Stimulated activated CD8-positive, alpha-beta memory T cell treated with anti-CD3 and anti-CD28 coated beads, Interleukin-12 subunit alpha, Interleukin-12 subunit beta, amount 100 ng/mL, for 4 hours (primary cell): ENCODE measurements around the gene HRH3.

Experiments used
- DNase-seq: peaks from one replicate; pipeline ENCODE4 v3.0.0-alpha.2; 2020; ENCODE audit warnings: low read depth

Gene HRH3

DNA sequence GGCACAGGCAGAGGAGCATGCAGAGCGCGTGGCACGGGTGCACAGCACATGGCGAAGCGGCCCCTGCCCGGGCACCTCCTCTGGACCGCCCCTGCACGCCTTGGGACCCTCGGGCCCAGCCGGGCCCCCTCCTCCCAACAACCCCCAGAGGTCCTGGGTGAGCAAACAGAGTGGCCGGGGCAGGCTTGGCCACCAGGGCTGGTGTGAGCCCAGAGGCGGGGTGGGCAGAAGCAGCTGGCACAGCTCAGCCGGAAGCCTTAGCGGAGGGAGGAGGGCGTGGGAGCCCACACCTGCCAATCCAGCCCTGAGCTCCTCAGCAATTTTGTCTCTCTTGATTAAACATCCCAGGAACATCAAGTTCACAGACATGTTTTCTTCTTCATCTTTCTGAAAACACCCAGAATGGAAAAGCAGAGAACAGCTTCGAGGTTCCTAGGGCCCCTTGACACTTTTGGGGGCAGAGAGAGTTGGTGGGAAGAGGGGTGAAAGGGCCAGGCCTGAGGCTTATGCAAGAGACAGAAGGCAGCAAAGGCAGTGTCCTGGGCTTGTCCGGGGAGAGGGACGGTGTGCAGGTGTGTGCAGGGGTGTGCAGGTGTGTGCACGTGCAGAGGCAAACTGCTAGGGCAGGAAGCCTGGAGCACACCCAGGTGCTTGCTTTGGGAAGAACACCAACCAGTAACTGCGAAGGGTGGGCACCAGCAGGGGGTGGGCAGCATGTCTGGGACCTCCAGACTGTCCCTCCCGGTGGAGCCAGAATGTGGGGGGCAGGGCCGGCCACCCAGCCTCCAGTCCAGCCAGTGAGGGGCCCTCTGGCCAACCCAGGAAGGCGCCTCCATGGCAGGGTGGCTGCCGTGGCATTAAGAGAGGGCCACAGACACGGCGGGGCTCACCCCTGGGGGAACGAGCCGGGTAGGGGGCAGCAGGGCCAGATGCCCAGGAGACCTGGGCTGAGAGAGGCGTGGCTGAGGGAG is 4.8 kb downstream of the HRH3 start:
- DNase-seq, result no peak

DNA sequence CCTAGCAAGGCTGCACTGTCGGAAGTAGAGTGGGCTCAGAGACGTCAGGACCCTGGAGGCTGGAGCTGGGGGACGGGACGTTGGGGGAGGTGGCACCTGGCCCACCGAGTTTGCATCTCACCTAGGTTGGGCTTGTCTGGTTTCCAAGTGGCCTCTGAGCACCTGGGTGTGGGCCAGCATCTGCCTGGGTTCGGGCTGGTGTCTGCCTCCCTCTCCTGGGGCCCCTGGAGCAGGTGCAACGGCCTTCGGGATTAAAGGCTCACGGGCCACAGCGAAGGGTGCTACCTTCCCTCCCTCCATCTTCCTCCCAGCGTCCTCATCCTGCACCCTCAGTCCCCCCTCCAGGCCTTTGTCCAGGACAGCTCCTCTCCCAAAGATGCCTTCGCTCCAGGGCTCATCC is 6.0 kb downstream of the HRH3 start:
- DNase-seq, result no peak

- DNase-seq, result no peak
These were observed 7.8 kb downstream of the HRH3 start for GRCh38 chr20:62212299-62212698.

- DNase-seq, result no peak
These were observed 8.2 kb downstream of the HRH3 start for GRCh38 chr20:62211769-62212288.

GRCh38 chr20:62211216-62211615 is 8.9 kb downstream of the HRH3 start:
- DNase-seq, result no peak

- DNase-seq, result no peak
These were observed 9.6 kb downstream of the HRH3 start for GRCh38 chr20:62210496-62210855.

- no peak for DNase-seq
These were observed 10.1 kb downstream of the HRH3 start for GRCh38 chr20:62209850-62210495.

DNA sequence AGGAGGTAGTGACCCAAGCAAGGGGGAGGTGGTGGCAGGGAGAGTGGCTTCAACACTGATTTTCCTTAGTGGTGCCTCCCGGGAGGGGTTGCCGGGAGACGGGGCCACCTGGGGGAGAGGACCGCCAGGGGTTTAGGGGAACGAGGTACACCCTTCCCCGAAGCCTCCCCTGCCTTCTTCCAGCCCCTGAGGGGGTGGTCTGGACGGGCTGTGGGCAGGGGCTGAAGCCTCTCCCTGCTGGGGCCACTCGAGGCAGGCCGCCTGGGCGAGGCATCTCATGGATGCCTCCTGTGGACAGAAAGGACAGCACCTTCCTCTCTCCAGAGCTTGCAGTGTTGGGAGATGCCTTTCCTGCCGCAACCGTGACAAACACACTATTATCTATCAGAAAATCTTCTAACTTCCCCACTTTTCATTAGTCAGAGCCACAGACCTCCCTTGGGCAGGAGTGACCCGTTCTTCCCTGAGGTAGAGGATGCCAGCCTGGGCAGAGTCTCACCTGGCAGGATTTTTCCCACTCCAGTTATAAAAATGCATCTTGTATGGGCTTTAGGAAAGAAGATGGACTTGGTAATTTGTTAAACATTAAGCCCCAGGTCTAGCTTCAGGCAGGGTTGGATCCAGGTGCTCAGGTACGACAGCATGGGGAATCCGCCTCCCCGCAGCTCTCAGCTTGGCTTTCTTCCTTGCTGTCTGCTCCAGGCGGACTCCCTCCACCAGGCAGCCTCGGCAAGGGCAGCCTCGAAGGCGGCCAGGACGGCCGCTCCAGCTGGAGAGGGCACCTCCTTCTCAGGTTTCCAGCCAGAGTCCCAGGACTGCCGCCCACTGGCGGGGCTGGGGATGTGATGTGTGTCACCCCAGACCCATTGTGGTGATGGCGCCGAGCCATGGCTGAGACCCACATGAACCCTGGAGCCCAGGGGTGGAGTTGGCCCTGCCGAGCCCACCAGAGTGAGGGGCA is 11.0 kb downstream of the HRH3 start:
- DNase-seq, result no peak

DNA sequence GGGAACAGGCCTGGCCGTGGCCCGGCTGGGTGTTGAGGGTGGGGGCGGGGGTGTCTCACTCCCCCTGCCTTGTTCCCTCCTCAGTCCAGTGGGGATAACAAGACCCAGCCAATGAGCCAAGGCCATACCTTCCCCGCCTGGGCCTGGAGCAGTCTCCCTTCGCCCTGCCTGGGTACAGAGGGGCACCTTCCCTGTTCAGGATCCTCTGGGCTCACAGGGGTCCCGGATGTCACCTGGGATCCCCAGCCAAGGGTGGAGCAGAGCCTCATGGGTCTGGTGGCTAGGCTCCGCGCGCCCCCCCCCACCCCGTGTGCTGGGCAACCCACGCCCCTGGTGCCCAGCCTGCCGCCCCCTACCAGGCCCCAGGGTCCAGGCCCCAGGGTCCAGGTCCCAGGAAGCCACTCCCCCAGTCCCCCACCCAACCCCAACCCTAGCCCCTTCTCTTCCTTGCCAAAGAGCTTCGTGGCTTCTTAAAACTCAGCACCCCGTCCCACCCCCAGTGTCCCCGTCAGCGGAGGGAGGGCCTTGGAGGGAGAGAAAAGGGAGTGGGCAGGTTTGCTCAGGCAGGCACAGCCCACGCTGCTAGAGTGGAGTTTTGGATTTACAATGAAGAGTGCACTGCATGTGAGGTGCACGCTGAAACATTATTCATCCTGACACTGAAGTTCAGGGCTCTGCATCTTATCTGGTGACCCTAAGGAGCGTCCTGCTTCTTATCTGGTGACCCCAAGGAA is 11.8 kb downstream of the HRH3 start:
- no peak for DNase-seq

GRCh38 chr20:62206388-62206775 is 13.7 kb downstream of the HRH3 start:
- no peak for DNase-seq

GRCh38 chr20:62205618-62206387 is 14.3 kb downstream of the HRH3 start:
- DNase-seq, result no peak

DNA sequence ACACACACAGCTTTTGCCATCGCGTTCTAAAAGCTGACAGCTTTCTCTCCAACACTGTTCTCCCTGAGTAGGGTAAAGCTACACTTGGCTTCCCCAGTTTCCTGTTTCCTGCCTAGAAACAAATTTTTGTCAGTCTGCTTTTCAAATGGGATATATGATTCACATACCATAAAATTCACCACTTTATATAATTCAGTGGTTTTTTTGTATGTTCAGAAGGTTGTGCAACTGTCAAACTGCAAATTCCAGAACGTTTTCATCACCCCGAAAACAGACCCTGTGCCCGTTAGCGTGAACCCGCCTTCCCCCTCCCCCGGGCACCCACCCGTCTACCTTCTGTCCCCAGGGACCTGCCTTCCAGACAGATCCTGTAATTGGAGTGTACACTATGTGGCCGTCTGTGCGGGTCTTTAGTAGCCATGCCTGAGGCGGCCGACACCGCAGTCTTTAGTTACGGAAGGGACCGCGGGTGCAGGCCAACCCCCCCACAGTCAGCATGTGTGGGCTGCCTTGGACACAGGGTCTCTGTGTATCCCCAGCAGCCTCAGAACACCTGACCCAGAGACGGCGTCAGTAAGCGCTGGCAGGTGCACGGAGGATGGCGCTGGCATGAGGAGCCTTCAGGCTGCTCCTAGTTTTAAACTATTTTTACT is 16.6 kb downstream of the HRH3 start:
- no peak for DNase-seq

DNA sequence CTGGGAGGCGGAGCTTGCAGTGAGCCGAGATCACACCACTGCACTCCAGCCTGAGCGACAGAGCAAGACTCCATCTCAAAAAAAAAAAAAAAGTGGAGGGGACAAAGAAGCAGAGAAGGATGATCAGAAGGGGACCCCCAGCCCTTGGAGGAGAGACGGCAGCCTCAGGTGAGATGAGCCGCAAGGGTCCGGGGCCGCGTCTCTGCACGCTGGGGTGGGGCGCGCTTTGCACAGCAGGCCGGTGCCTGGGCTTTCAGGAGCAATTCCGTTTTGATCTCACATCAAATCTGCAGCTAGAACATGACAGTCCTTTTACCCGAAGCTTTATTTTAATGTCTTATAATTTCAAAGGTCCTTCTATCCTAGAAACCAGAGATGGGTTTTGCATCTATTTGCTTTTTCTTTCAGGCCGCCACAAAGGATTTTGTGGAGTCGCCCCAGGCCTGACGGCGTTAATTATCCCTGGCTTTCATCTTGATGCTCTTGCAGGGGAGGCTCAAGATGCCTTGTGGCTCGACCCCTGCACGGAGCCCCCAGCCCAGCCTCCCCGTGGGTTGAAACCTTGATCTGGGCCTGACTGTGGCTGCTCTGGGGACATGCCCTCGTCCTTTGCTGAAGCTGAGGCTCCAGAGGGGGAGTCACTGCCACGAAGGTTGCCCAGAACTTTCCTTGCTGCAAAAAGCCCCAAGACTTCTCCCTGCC is 17.3 kb downstream of the HRH3 start:
- DNase-seq, result no peak

DNA sequence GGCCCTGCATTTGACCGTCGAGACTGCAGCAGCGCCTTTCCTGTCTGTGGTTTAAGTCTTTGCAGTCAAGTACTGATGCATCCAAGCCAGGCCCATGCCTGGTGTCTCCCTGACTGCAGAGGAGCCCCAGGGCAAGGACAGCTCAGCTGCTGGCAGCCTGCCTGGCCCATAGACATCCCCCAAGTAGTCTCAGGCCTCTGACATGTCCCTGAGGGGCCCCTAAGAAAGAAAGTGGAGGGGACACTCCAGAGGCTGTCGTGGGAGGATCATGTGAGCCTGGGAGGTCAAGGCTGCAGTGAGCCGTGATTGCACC is 18.0 kb downstream of the HRH3 start:
- no peak for DNase-seq

DNA sequence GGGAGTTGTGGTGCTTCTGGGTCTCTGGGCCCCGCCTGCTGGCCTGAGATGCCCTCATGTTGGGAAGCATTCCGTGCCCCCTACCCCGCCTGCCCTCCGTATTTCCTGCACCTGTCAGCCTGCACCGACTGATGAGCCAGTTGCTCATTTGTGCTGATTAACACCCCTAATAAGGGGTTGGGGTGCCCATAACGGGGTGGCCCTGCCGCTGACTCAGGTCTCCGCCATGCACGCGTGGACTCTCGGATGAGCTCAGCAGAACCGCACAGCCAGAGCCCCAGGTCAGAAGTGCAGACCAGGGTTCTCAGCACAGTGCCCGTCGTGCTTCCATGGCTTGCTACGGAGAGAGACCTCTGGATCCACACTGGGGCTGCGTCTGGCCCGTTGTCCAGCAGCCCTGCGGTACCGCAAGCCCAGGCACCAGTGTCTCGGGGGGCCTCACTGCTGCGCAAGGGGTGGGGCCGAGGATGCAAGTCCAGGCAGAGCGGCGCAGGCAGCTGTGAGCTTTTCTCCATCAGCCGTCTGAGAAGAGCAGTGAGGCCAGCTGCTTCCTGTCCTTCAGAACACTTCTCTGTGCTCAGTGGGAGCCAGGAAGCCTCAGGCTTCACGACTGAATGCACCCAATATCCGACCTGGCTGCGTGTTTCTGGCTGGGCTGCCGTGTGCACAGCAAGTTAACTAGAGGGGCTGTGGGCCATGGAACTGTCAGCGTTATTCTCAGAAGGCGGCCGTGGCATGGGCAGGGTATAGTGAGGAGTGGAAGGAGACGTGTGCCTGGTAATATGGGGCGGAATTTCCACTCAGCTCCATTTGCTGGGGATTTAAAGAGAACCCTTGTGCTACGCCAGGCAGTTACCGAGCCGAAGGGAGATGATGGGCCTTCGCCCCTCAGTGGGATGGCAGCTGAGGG is 18.6 kb downstream of the HRH3 start:
- no peak for DNase-seq

DNA sequence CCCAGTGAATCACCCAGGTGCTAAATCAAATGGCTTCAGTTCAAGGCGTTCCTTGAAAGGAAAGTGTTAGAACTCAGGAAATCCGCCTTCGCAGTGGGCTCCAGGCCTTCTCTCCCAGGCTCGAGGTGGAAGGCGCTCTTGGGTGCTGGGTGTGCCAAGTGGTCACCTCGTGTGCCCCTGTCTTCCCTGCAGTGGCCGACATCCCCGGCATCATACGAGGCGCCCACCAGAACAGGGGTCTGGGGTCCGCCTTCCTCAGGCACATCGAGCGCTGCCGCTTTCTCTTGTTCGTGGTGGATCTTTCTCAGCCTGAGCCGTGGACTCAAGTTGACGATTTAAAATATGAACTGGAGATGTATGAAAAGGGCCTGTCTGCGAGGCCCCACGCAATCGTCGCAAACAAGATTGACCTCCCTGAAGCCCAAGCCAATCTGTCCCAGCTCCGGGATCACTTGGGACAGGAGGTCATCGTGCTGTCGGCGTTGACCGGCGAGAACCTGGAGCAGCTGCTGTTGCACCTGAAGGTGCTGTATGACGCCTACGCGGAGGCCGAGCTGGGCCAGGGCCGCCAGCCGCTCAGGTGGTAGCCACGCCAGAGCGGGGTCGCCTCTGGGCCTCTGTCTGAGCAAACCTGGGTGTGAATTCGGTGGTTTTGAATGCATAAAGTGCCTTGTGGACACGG is 19.4 kb downstream of the HRH3 start:
- no peak for DNase-seq

DNA sequence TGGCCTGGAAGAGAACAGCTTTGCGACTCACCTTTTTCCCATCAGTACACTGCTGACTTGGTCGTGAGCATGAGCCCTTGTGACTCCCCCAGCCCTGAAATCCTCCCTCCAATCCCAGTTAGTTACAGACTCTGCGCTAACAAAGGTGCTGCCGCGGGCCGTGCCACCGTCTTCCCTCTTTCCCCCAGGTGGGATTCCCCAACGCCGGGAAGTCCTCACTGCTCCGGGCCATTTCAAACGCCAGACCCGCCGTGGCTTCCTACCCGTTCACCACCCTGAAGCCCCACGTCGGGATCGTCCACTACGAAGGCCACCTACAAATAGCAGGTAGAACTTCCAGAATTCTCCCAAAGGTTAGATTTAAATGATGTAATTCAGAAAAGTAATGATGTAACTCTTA is 21.1 kb downstream of the HRH3 start:
- no peak for DNase-seq

- DNase-seq, result no peak
These were observed 21.6 kb downstream of the HRH3 start for GRCh38 chr20:62198496-62198895.
